Smooth muscle cell (in vitro differentiated cells): ENCODE results near the gene ZMIZ1. TPM values are rescaled to one million over a fixed set of nuclear protein-coding genes. Genes with fewer than 3 reads are reported as not detected.

Source experiments
- DNase-seq: peaks from one replicate; lab custom pipeline; 2025; ENCODE audit not compliant: unreplicated experiment; lab: John Stamatoyannopoulos, UW
- H2AFZ ChIP-seq: fragments of 200-600 bp; sonication (generic); 2 replicates; pipeline ENCODE4 v1.6.0; 2016; ENCODE audit warnings: antibody characterized with exemption, low read depth, mild to moderate bottlenecking
- H3F3A ChIP-seq: fragments of 200-600 bp; sonication (generic); 2 replicates; pipeline ENCODE4 v1.6.0; 2017; ENCODE audit warnings: antibody characterized with exemption, low read depth
- H3K27ac ChIP-seq: fragments of 200-600 bp; sonication (generic); 2 replicates; pipeline ENCODE4 v1.5.1; 2016; ENCODE audit warnings: low read depth, mild to moderate bottlenecking
- H3K27me3 ChIP-seq: fragments of 200-600 bp; sonication (generic); 2 replicates; pipeline ENCODE4 v1.6.1; 2016; ENCODE audit warnings: low read depth, mild to moderate bottlenecking
- H3K36me3 ChIP-seq: fragments of 200-600 bp; sonication (generic); 2 replicates; pipeline ENCODE4 v1.5.1; 2016; ENCODE audit warnings: low read depth
- H3K4me1 ChIP-seq: fragments of 200-600 bp; sonication (generic); 2 replicates; pipeline ENCODE4 v1.5.1; 2016; ENCODE audit warnings: low read depth
- H3K4me2 ChIP-seq: fragments of 200-600 bp; sonication (generic); 2 replicates; pipeline ENCODE4 v1.6.0; 2016; ENCODE audit warnings: mild to moderate bottlenecking
- H3K4me3 ChIP-seq: fragments of 200-600 bp; sonication (generic); 2 replicates; pipeline ENCODE4 v1.5.1; 2016; ENCODE audit warnings: mild to moderate bottlenecking
- H3K79me2 ChIP-seq: fragments of 200-600 bp; sonication (generic); 2 replicates; pipeline ENCODE4 v1.6.0; 2016; ENCODE audit warnings: low read depth, mild to moderate bottlenecking
- H3K9ac ChIP-seq: fragments of 200-600 bp; sonication (generic); 2 replicates; pipeline ENCODE4 v1.6.0; 2016; ENCODE audit warnings: low read depth
- H3K9me3 ChIP-seq: fragments of 200-600 bp; sonication (generic); replicated peaks from 2 replicates; pipeline ENCODE4 v1.5.1; 2016; ENCODE audit warnings: low read depth
- H4K20me1 ChIP-seq: fragments of 200-600 bp; sonication (generic); 2 replicates; pipeline ENCODE4 v1.6.0; 2016; ENCODE audit warnings: low read depth
- CTCF ChIP-seq: fragments of 200-600 bp; sonication (generic); IDR thresholded peaks from 2 replicates; pipeline ENCODE4 v1.5.1; 2017; ENCODE audit warnings: borderline replicate concordance, mild to moderate bottlenecking, antibody characterized with exemption; ENCODE audit not compliant: insufficient read depth, poor library complexity, severe bottlenecking
- WGBS: methylation state at CpG from one replicate; pipeline ENCODE4 v1.1.7; 2016; ENCODE audit warnings: low lambda C conversion rate; 5-methylcytosine and 5-hydroxymethylcytosine counted together
- polyA plus RNA-seq: library from polyadenylated mRNA; unstranded; fragments of >200 nt; fragmentation: Nextera tagmentation; extraction: Ambion mirVana; gene quantifications from 2 replicates; pipeline ENCODE4 v1.2.1, GENCODE V29; 2016
- total RNA-seq: library from RNA; depleted of rRNA; stranded (reverse); fragments of >200 nt; gene quantifications from 2 replicates; pipeline ENCODE4 v1.2.3, GENCODE V29; 2014

Gene ZMIZ1
- total and polyA plus RNA-seq, 2 experiments from 2014 or later = 24.2 to 31.3 TPM

- no peak for DNase-seq
- no peak for TF ChIP-seq CTCF
Measured at GRCh38 chr10:79140855-79141254, 72.1 kb downstream of the ZMIZ1 start.

DNA sequence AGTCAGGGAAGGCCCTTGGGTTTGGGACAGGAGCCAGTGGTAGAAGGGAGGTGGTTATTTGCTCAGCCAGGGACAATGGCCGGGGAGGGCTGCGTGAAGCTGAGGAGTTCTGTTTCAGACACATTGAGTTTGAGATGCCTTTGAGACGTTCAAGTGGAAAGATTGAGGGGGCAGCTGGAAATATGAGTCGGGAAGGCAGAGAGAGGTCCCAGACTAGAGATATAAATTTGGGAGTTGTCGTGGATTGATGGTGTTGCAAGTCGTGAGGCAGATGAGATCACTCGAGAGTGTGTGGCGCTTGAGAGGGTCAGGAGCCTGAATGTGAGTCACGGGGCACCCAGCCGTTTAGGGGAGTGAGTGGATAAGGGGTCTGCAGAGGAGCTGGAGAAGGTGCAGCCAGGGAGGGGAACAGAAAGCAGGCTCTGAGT lies 73.3 kb downstream of the ZMIZ1 start:
- WGBS = 20% methylated on average over 10 of the region's 10 CpGs
- H3K4me1 ChIP-seq = peaks cover 40% of the 10 kb centered on the region
- no peaks in the 10 kb centered on the region for H3K9me3 ChIP-seq
- TF ChIP-seq CTCF = no peak
- H3K27ac ChIP-seq = peak overlapping the region; percentile 93
- H3K79me2 ChIP-seq = peaks cover 44% of the 10 kb centered on the region
- no peaks in the 10 kb centered on the region for H3K36me3 ChIP-seq
- DNase-seq = no peak
- H3K27me3 ChIP-seq = no peaks in the 10 kb centered on the region
- H3K4me3 ChIP-seq = no peak overlapping the region
- H3F3A ChIP-seq = peaks cover 12% of the 10 kb centered on the region
- H3K9ac ChIP-seq = peak overlapping the region; percentile 14
- peak overlapping the region; percentile 21 for H3K4me2 ChIP-seq
- H4K20me1 ChIP-seq = peaks cover 66% of the 10 kb centered on the region
- H2AFZ ChIP-seq = no peak overlapping the region

More at GRCh38 chr10:79140855-79141254, 72.1 kb downstream of the ZMIZ1 start:
- Histone ChIP-seq H3F3A (peaks cover 12% of the 10 kb centered on the region), H3K79me2 (peaks cover 57% of the 10 kb centered on the region), H3K4me3 (no peak overlapping the region), H3K4me2 (peak overlapping the region; percentile 19), H2AFZ (no peak overlapping the region), H3K27ac (peak overlapping the region; percentile 93), H3K36me3 (no peaks in the 10 kb centered on the region), H4K20me1 (peaks cover 73% of the 10 kb centered on the region), H3K9me3 (no peaks in the 10 kb centered on the region), H3K27me3 (no peaks in the 10 kb centered on the region), H3K4me1 (peaks cover 42% of the 10 kb centered on the region), H3K9ac (peak overlapping the region; percentile 19)
- WGBS = 68% methylated on average over 15 of the region's 15 CpGs

DNA sequence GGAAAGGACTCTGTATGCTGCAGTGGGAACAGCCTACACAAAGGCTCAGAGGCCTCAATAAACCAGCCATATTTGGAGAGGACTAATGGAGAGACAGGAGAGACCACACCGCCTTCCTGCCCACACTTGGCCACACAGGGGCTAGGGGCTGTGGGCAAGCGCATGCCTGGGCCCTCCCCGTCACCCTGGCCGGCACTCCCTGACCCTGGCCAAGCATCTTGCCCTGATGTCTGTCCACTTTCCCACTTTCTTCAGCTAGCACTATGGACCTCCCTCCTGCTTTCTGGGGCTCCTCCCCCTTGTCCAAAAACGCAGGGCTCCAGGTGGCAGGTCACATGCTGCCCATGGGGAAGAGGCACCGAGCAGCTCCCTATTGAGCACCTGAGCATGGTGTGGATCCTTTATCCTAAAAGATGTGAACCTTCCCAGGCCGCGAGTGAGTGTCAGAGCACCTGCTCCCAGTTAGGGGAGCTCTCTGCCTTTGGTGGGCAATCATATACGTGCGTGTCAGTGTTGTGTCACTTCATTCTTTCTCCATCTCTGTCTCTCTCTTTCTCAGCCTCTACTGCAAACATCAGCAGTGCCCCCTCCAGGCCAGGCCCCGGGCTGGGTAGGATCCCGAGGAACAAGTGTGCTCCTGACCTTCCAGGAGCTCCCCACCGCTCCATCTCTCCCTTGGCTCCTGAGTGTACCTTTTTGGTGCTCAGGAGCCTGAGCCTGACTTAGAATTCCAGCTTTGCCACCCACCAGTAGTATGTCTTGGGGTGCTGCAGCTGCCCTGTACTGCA lies 74.0 kb downstream of the ZMIZ1 start:
- H3K9me3 ChIP-seq = no peaks in the 10 kb centered on the region
- H3K4me3 ChIP-seq = no peak overlapping the region
- H2AFZ ChIP-seq = no peak overlapping the region
- H3K79me2 ChIP-seq = peaks cover 46% of the 10 kb centered on the region
- H3K36me3 ChIP-seq = no peaks in the 10 kb centered on the region
- no peak overlapping the region for H3K27ac ChIP-seq
- no peak for DNase-seq
- TF ChIP-seq CTCF = no peak
- peaks cover 34% of the 10 kb centered on the region for H3K4me1 ChIP-seq
- no peak overlapping the region for H3K9ac ChIP-seq
- WGBS = 95% methylated on average over 13 of the region's 13 CpGs
- H3F3A ChIP-seq = peaks cover 12% of the 10 kb centered on the region
- H4K20me1 ChIP-seq = peaks cover 63% of the 10 kb centered on the region
- no peaks in the 10 kb centered on the region for H3K27me3 ChIP-seq
- H3K4me2 ChIP-seq = no peak overlapping the region
